ENCODE results near the gene HSPB2. TPM values are rescaled to one million over a fixed set of nuclear protein-coding genes. Genes with fewer than 3 reads are reported as not detected.

Gene HSPB2
- total and polyA plus RNA-seq, 2 of the 8 experiments (the other 6 are each of a cell fraction or from before 2014, with no cell fraction given): 0.32 to 0.86 TPM

GRCh38 chr11:111961389-111962300, 49.1 kb downstream of the HSPB2 start (continued):
- TF ChIP-seq HDAC6 (IDR thresholded peaks at IDR 0.05; ENCODE audit: low read depth, low read length): no peak
- no peak for TF ChIP-seq CBX8 (IDR thresholded peaks at IDR 0.05; ENCODE audit: borderline replicate concordance, low read depth, low read length)
- no peak for TF ChIP-seq KDM4A (IDR thresholded peaks at IDR 0.05; ENCODE audit: low read depth, low read length, severe bottlenecking)

Small RNAs within 50 kb of the gene (small RNA-seq; reads per million reads assigned to genes)
- gene C11orf52 (ENCODE audit: insufficient read depth) (not detected), gene GNG5P3 (ENCODE audit: insufficient read depth) (not detected), gene RNA5SP351 (ENCODE audit: insufficient read depth) (not detected), gene RPL37AP8 (ENCODE audit: insufficient read depth) (not detected)

Other genes with a start within 250 kb of the HSPB2 start
- 86.2 and 87.0 TPM in 2 replicates for gene PPP2R1B, start 146.3 kb upstream of the HSPB2 start, total RNA-seq (2021; fragmentation: NEBNext Ultra II Directional; extraction: Animal tissue kit (Norgen Biotek cat#: 25700))
- 23.1 and 25.8 TPM in 2 replicates for gene PPP2R1B, start 146.3 kb upstream of the HSPB2 start, polyA plus RNA-seq (2011; rRNA removed)
- gene ALG9, start 41.2 kb upstream of the HSPB2 start, total RNA-seq (2021; fragmentation: NEBNext Ultra II Directional; extraction: Animal tissue kit (Norgen Biotek cat#: 25700)): 16.4 and 23.5 TPM in 2 replicates
- 17.8 and 24.5 TPM in 2 replicates for gene ALG9, start 41.2 kb upstream of the HSPB2 start, polyA plus RNA-seq (2011; rRNA removed)
- 2.3 and 2.4 TPM in 2 replicates for gene FDXACB1, start 33.6 kb upstream of the HSPB2 start, total RNA-seq (2021; fragmentation: NEBNext Ultra II Directional; extraction: Animal tissue kit (Norgen Biotek cat#: 25700))
- 0.85 and 1.4 TPM in 2 replicates for gene FDXACB1, start 33.6 kb upstream of the HSPB2 start, polyA plus RNA-seq (2011; rRNA removed)
- 21.4 and 22.6 TPM in 2 replicates for gene CFAP68, start 33.2 kb upstream of the HSPB2 start, total RNA-seq (2021; fragmentation: NEBNext Ultra II Directional; extraction: Animal tissue kit (Norgen Biotek cat#: 25700))
- 28.7 and 43.1 TPM in 2 replicates for gene CFAP68, start 33.2 kb upstream of the HSPB2 start, polyA plus RNA-seq (2011; rRNA removed)
- gene CRYAB, start 964 bp upstream of the HSPB2 start, total RNA-seq (2021; fragmentation: NEBNext Ultra II Directional; extraction: Animal tissue kit (Norgen Biotek cat#: 25700)): 2.0 and 4.0 TPM in 2 replicates
- 1.9 and 2.9 TPM in 2 replicates for gene CRYAB, start 964 bp upstream of the HSPB2 start, polyA plus RNA-seq (2011; rRNA removed)
- 1.7 and 2.2 TPM in 2 replicates for gene C11orf52, start 6.2 kb downstream of the HSPB2 start, total RNA-seq (2021; fragmentation: NEBNext Ultra II Directional; extraction: Animal tissue kit (Norgen Biotek cat#: 25700))
- 2.7 and 3.4 TPM in 2 replicates for gene C11orf52, start 6.2 kb downstream of the HSPB2 start, polyA plus RNA-seq (2011; rRNA removed)
- gene DIXDC1, start 24.6 kb downstream of the HSPB2 start, total RNA-seq (2021; fragmentation: NEBNext Ultra II Directional; extraction: Animal tissue kit (Norgen Biotek cat#: 25700)): 15.4 and 17.1 TPM in 2 replicates
- 4.8 and 5.9 TPM in 2 replicates for gene DIXDC1, start 24.6 kb downstream of the HSPB2 start, polyA plus RNA-seq (2011; rRNA removed)
- 61.2 and 66.2 TPM in 2 replicates for gene DLAT, start 112.7 kb downstream of the HSPB2 start, total RNA-seq (2021; fragmentation: NEBNext Ultra II Directional; extraction: Animal tissue kit (Norgen Biotek cat#: 25700))
- gene DLAT, start 112.7 kb downstream of the HSPB2 start, polyA plus RNA-seq (2011; rRNA removed): 17.3 and 23.1 TPM in 2 replicates
- 0.73 and 0.86 TPM in 2 replicates for gene PIH1D2, start 161.3 kb downstream of the HSPB2 start, total RNA-seq (2021; fragmentation: NEBNext Ultra II Directional; extraction: Animal tissue kit (Norgen Biotek cat#: 25700))
- 0.53 TPM in 2 replicates for gene PIH1D2, start 161.3 kb downstream of the HSPB2 start, polyA plus RNA-seq (2011; rRNA removed)
- 16.7 and 20.4 TPM in 2 replicates for gene NKAPD1, start 161.6 kb downstream of the HSPB2 start, total RNA-seq (2021; fragmentation: NEBNext Ultra II Directional; extraction: Animal tissue kit (Norgen Biotek cat#: 25700))
- gene NKAPD1, start 161.6 kb downstream of the HSPB2 start, polyA plus RNA-seq (2011; rRNA removed): 3.6 and 6.7 TPM in 2 replicates
- gene TIMM8B, start 174.0 kb downstream of the HSPB2 start, total RNA-seq (2021; fragmentation: NEBNext Ultra II Directional; extraction: Animal tissue kit (Norgen Biotek cat#: 25700)): 86.1 and 93.7 TPM in 2 replicates
- 138 and 143 TPM in 2 replicates for gene TIMM8B, start 174.0 kb downstream of the HSPB2 start, polyA plus RNA-seq (2011; rRNA removed)
- 90.3 and 96.0 TPM in 2 replicates for gene SDHD, start 174.1 kb downstream of the HSPB2 start, total RNA-seq (2021; fragmentation: NEBNext Ultra II Directional; extraction: Animal tissue kit (Norgen Biotek cat#: 25700))
- 181 and 199 TPM in 2 replicates for gene SDHD, start 174.1 kb downstream of the HSPB2 start, polyA plus RNA-seq (2011; rRNA removed)